ENCODE measurements around the gene FGF4.

The FGF4 gene

DNA sequence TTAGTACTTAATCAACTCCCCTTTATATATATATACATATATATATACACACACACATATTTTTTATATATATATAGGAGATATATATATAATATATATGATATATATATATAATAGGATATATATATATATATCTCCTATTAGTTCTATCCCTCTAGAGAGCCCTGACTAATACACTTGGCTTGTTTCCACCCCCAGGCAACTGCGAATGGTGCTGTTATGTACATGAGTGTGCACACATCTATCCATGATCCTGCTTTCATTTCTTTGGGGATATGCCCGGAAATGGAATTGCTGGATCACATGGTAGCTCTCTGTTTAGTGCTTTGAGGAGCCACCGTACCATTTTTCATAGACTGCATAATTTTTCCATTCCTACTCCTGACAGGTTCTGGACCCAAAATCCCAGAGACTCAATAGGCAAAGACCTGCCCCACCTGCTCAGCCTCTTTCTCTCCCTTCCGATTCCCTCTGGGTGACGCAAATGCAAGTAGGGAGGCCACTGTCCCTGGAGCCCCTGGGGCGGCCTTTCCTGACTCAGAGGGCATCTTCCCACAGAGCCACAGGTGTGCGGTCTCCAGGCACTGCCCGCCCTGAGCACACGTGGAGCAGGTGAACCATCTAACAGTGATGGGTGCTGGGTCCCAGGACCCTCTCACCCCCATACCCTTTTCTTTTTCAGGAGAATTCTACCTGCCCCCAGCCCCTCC lies 32.1 kb upstream of the FGF4 start:
- no peak for DNase-seq (ENCODE audit: low read depth)

DNA sequence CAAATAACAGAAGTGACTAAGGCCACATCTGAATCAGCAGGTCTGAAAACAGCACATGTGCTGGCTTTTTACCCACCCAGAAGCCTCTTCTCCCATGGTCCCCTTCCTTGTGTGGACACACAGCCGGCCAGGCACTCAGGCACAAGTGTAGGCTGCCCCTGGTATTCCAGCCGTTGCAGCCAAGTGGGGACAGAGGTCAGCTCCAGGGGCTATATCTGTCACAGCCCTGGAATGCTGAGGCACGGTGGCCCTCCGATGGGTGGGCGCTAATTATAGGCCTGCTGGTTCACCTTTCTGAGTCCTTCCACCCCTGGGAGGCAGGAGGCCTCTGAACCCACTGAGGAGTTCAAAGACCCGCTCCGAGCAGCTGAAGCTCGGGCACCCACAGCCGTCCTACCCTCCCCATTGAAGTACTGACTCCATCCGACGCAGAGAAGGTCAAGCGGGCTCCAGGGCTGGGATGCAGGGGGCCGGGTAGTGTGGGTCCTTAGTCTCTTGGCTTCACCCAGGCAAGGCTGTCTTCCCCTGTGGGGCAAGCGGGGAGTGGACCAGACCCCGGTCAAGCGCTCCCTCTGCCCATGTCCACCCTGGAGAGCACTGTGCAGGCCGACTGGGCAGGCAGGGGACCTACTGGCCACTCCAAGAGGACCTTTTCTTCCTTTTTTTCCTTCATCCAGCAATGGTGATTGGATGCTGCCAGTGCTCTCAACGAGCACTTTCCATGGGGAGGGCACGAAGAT lies 29.8 kb upstream of the FGF4 start:
- no peak for DNase-seq (ENCODE audit: low read depth)

DNA sequence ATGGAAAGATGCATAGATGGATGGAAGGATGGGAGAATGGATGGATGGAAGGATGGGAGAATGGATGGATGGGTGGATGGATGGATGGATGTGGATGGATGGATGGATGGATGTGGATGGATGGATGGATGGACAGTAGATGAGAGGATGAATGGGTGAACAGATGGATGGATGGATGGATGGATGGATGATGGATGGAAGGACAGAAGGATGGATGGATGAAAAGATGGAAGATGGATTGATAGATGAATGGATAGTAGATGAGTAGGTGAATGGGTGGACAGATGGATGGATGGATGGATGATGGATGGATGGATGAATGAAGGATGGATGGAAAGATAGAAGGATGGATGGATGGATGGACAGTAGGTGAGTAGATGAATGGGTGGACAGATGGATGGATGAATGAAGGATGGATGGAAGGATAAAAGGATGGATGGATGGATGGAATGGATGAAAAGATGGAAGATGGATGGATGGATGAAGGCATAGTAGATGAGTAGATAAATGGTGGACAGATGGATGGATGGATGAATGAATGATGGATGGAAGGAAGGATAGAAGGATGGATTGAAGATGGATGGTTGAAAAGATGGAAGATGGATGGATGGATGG lies 28.6 kb upstream of the FGF4 start:
- no peak for DNase-seq (ENCODE audit: low read depth)

DNA sequence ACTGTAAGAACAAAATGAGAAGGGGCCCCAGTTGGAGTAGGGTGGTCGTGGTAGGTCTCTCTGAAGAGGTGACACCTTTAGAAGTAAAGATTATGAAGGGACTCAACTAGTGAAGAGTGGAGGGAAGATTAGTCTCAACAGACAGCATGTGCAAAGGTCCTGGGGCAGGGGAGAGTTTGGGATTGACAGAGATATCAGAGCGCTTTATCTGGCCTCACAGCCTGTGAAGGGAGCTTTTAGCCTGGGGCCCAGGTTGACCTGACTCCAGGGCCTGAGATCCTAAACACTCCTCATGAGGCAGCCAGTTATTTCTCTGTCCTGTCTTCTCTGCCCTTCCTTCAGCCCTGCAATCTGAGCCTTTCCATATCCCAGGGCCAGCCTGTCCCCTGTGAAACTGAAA lies 27.9 kb upstream of the FGF4 start:
- DNase-seq (ENCODE audit: low read depth), result no peak

DNA sequence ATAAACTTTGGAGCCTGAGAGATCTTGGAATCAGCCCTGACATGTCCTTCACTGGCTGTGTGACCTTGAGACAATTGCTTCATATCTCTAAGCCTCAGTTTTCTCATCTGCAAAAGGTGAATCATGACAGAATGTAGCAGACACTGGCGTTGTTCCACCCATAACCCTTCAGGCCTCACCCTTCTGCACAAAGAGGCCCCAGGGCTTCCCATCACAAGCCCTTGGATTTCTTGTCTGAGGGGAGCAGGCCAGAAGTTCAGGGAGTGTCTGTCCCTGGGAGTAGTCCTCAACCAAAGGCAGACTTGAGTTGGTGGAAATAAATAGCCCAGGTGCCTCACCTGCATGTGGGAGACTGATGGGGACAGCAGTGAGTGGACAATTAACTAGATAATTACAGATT lies 27.4 kb upstream of the FGF4 start:
- no peak for DNase-seq (ENCODE audit: low read depth)

DNA sequence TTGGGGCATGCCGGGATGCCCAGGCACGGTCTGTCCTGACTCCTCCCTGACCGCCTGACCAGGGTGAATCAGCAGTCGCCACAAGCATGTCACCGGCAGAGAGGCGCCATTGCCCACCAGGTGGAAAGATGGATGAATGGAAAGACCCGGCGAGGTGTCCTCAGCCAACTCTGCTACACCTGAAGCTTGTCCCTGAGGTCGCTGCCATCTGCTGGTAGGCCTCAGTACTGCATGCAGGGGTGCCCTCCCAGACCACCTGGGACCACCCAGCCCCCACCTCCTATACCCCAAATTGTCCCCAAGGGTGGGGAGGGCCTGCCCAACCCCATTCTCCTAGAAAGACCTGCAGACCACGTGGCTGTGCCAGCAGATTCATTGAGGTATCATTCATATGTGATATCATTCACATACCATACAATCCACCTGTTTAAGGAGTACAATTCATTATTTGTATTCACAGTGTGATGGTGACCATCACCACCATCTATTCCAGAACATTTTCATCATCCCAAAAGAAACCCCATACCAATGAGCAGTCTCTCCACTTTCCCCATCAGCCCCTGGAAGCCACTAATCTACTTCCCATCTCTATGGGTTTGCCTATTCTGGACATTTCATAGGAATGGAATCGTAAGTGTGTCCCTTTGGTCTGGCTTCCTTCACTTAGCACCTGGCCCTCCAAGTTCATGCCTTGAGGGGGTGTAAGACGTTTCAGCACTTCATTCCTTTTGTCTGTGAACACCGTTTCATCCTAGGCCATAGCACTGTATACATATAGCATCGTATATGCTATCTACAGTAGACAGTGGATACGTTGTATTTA lies 26.6 kb upstream of the FGF4 start:
- peak; percentile 6 for DNase-seq (ENCODE audit: low read depth)

DNA sequence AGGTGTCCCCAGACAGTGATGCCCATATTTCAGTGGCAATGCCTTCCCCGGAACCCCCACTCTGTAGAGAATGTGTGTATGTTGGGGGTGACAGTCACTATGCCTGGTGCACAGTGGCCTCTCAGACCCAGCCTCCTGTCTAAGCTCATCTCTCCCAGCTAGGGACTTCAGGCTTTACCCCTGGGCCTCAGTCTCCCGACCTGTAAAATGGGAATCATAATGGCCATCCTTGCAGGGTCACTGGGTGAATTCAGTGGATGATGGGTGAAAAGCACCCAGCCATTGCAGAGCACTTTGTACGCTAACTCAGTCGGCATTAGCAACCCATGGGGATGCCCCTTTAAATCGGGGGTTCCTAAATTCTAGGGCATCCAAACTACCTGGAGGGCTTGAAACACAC lies 25.1 kb upstream of the FGF4 start:
- no peak for DNase-seq (ENCODE audit: low read depth)

DNA sequence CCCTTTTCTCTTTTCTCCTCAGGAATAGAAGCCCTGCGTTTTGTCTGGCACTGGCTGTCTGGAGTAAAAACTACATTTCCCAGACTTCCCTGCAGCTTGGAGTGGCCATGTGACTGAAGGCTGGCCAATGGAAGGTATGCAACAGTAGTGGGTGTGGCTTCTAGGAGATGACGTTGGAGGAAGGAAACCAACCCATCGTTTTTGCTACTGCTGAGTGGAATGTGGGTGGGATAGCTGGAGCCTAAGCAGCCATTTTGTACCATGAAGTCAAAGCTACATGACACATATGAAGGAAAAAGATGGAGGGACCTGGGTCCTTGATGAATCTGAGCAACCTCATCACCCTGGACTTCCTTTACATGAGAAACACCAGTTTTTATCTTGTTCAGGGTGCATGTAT lies 24.4 kb upstream of the FGF4 start:
- no peak for DNase-seq (ENCODE audit: low read depth)

DNA sequence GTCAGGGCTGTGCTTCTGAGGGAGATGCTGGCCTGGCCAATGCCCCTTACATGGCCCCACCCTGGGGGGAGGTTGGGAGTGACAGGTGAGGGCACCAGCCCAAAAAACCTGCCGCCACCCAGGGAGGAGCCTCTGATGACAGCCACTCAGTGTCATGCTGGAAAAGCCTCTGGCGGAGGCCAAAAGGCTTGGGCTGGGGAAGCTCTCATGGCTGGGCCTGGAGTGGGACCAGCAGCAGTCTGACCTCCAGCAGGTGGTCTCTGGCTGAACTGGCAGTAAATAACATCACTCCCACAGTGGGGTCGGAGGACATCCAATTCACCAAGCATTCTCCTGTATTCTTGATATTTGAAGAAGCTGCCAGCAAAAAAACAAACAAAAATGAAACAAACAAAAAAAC lies 24.0 kb upstream of the FGF4 start:
- DNase-seq (ENCODE audit: low read depth), result no peak

DNA sequence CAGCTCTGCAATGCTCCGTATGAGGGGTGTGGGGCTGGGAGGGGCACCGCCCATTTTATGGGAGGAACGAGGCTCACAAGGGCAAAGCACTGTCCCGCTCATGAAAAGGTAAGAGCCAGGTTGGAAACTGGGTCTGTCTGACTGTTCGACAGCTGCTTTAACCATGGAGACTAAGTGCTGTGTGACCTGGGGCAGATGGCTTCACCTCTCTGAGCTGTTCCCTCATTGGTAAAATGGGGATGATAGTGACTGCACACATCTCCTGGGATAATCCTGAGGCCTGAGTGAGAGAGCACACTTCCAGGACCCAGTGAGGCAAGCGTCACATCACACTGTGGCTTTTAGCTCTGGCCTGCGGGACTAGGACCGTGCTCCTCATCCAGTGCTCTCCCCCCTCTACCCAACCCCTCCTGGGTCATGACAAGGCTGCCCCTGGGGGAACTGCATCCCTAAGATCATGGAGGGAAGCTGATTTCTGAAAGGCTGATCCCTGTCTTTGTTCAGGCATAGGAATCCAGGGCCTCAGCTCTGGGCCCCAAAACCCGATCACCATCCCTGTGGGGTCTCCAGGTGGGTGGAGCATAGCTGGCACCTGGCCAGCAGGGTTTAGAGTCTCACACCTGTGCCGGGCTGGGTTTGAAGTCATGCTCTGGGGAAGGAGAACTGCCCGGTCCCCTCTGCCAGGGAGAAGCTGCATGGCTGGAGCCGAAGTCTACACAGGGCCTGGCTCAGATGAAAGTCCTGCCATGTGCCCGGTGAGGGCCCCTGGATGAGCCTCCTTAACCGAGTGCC lies 22.8 kb upstream of the FGF4 start:
- DNase-seq (ENCODE audit: low read depth), result no peak

DNA sequence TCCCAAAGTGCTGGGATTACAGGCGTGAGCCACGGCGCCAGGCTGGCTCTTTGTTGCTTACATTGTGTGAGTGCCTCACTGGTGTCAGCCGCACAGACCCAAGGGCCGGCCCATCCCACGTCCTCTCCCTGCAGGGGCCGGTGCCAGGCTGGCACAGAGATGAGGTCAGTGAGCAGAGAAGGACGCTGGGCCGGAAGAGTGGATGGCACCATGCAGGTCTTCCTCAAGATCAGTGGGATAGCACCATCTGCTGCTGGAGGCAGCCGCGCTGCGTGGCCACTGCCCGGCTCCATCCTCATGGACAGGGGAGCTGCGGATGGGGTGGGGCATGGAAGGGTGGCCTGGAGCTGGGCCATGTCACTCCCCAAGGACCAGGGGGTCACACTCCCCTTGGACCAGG lies 22.0 kb upstream of the FGF4 start:
- DNase-seq (ENCODE audit: low read depth), result no peak

DNA sequence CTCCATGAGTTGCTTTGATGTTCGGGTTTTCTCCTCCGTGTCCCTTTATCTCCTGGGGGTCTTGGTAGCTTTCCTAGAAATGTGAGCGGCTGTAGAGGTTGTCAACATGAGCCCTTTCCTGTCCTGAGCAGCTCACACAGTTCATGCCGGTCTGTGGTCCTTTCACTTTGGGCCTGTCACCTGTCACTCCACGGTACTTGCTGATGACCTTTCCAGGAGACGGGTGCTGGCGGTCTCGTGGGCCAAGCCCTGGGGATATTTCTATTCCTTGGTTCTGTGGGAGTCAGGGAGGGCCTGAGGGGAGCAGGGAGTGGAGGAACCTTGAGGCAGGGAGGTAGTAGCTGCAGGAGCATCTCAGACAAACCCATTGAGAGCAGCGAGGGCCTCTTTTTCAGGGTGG lies 20.9 kb upstream of the FGF4 start:
- DNase-seq (ENCODE audit: low read depth), result no peak

DNA sequence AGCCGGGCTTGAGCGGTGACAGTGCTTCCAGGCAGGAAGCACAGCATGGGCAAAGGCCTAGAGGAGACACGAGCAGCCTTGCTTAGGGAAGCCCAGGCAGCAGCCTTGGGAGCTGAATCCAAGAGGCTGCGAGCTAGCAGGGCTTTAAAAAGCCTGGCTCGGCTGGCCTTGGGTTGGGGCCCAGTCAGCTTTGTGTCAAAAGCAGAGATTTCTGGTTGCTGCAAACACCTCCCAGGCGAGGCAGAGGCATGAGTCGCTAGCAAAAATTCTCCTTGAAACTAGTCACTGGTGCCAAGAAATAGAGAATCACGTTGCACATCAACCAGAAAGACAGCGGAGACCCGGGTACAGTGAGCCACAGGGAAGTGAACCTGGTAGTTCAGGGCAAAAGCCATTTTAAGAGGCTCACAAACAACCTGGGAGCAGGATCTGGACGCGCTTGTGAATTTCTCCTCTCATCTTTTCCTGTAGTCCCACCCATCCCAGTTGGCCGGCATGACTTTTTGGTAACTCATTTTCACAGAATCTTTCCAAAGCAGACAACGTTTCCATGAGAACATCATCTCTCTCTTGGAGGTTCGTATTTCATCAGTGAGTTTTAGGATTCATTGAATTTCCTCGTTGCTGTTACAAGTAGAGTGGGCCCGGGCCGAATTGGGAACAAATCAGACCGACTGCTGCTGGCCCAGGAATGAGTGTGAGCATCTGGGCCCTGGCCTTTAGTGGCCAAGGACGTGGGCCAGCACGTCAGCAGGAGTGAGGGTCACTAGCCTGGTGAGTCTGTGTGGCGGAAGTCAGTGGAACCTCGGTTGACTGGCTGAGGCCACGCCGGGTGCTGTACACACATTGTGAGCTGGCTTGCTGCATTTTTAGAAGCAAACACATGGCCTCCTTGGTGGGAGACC lies 16.4 kb upstream of the FGF4 start:
- no peak for DNase-seq (ENCODE audit: low read depth)

DNA sequence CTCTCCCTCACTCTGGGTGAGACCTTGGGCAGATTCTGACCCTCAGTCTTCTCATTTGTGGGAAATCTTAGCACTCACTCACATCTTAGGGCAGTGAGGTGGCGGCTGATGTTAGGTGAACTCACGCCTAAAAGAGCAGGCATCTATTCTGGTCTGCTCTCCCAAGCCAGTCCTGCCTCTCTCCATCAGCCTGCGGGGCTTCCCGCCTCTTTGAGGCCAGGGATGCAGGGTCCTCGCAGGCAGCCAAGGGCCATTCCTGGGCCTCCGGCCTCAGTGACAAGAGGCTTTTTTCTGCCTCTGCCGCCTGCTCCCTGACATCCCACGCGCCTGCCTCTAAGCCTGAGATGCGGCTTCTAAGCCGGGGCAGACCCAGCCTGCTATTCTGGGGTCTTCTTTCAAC lies 13.8 kb upstream of the FGF4 start:
- DNase-seq (ENCODE audit: low read depth), result no peak

DNA sequence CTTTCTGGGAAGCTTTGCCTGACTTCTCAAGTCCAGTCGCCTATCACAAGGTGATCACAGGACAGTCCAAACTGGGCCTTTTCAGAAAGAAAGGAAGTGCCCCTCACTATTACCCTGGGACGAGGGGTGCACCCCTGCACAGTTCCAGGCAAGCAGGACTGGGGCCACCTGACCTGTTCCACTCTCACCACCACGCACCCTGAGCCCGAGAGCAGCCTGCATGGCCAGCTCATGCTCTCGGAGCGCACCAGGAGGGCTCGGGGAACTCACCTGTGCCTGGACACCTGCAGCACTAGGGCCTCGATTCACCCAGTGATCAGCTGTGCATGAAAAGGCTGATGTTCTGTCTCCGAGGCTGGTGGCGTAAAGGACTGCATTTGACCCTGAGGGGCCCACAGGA lies 12.8 kb upstream of the FGF4 start:
- DNase-seq (ENCODE audit: low read depth), result no peak

DNA sequence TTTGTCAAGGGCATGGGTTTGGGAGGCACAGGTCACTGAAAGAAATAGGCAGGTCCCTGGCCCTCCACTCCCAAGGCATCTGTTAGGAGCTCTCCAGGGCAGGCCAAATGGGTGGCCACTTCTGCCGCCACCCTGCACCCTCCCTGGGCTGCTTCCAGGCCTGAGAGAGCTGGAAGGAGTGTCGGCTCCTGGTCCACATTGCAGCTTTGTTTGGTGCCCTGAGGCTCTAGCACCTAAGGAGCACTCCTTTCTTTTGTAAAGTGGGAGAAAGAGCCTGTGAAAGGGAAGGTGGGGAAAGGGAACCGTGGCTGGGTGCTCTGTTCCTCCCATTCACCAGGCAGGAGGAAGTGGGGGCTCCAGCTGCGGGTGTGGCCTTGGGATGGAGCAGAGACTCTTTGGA lies 12.3 kb upstream of the FGF4 start:
- no peak for DNase-seq (ENCODE audit: low read depth)

DNA sequence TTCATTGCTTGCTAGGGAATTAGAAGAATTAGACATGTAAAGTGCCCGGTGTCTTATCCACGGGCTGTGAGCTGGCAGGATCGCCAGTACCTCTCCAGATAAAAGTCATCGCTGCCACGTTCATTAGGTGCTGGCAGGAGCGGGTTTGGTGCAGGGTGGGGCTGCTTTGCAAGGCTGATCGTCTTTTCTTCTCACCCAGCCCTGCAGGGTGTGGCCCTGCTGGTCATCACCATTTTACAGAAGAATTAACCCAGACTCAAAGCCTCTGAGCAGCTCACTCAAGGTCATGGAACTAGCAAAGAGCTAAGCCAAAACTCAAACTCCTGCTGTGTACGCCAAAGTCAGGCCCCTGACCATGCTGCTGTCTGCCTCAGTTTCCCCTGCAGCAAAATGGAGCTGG lies 6.1 kb upstream of the FGF4 start:
- no peak for DNase-seq (ENCODE audit: low read depth)

DNA sequence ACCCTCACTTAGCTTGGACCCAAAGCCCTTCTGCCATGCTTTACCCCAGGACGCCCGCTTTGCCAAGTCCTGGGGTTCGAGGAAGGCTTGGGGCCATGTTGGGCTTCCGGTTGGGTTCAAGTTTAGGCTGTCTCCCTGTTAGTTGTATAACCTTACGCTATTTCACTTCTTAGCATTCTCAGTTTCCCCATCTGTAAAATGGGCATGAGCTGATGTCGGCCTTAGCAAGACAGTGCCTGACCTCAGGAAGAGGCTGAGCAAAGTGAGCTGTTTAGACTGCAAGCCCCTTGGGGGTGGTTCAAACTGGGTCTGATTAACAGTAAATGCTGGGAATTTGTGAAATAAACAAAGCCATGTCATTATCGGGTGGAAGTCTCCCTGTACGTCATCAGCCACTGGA lies 3.2 kb upstream of the FGF4 start:
- no peak for DNase-seq (ENCODE audit: low read depth)

DNA sequence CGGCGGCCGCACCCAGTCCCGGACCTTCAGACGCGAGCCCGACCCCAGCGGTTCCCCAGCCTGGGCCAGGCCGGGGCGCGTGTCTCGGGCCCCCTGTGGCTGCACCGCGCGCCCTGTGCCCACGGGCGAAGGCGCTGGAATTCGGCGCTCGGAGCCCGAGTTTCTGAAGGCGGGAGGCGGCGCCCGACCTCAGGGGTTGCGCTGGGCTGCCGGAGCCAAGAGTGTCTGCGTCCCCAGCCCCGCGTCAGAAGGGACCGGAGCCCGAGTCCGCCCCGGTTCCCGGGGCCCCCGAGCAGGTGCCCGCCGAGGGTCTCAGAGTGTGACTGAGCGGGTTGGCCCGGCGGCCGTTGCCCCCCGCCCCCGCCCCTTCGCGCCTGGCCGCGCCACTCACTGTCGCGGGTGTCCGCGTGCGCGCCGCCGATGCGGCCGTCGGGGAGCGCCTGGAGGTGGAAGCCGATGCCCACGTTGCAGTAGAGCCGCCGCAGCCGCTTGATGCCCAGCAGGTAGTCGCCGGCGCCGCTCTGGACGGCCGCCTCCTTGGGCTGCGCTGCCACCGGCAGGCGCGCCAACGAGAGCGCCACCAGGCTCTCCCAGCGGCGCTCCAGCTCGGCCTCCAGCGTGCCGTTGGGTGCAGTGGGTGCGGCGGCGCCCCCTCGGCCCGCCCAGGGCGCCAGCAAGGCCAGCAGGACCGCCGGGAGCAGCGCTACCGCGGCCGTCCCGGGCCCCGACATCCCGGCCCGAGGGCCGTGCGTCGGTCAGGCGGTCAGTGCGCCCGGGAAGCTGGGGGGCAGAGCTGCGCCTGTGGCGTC lies 583 bp downstream of the FGF4 start:
- no peak for DNase-seq (ENCODE audit: low read depth)
